GM19438 (cell line): ENCODE measurements around the gene LIPI.
"Not testable (repeated sequence)": the region's sequence is repeated elsewhere in the genome, so short reads cannot be mapped to it uniquely, and the experiment has no call there.

Experiments
- ATAC-seq: cut with Tn5 transposase; IDR thresholded peaks from one replicate; pipeline ENCODE4 v1.9.1; 2021; ENCODE audit warnings: low read depth; ENCODE audit not compliant: unreplicated experiment

The LIPI gene

DNA sequence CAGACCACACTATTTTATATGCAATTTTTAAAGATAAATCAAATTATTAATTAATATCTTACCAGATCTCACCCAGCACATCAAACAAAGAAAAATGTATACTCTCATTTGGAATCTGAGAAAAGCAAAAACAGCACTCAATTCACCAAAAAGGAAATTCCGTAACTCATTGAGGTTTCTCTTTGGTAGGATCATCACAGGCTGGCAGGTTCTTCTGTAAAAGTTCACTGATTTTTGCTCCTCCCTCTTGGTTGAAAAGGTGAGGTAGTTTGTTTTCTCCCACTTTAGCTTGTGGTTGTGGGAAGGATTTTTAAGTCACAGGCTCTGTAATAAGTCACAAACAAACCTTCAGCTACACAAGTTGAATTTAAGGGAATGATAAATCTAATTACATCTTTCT, at the start of gene LIPI:
Gene LIPI (minus strand): TSS at position 218 of the 400 bp plus-strand sequence. CDS start 110 bp downstream, at position 108.
- no peak for ATAC-seq

DNA sequence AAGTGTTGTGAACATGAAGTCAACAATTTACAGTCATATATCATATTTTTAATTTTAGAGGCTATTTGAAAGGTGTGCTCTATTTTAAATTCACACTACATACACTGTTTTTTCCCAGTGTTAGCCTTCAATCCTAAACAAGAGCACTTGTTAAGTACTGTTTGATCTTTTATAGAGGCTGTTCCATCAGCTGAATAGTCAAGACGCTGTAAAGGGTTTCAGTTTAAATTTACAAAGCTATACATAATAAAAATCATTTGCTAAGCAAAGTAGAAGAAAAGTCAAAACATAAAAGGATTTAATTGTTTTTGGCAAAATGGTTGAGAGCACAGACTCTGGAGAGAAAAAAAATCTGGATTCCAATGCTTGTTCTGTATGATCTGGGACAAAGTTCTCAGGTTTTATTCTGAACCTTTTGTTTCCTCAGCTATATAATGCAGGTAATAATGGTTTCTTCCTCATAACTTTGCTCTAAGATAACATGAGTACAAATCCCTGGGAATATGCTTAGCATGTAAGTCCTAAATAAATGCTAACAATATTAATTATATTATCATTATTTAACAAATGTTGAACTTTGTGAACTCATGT, 49.5 kb upstream of the LIPI start:
- no peak for ATAC-seq

DNA sequence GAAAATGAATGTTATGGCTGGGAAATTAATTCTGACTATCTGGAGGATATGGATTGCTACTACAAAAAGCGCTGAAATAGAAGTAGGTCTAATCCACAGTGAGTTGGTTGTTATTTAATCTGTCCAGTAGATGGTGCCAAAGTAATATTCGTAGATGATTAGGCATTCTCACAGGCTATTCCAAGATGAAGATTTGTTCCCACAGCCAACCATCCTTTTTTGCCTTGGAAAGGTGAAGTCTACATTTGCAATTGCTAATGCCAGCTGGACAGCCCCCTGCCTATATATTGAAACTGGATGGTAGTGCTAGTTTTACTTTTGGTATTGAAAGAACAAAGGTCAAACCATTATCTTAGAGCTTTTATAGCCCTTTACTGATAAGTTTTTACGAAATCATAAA, 49.0 kb upstream of the LIPI start:
- no peak for ATAC-seq

DNA sequence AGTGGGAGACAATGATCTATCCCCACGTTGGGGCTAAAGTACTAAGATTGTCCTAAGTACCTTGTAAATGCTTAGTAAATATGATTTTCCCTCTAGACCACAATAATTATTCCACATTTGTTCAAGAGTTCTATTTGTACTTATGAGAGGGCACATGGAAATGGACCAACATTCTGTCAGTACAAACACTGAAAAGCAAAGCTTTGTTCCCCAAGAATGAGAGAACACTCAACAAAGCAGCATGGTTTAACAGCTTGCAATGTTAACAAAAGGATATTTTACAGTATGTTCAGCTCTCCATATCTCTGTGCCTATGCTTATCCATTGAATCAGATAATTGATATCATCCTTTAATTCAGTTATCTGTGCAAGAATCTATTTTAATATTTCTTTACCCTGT, 40.6 kb upstream of the LIPI start:
- no peak for ATAC-seq

DNA sequence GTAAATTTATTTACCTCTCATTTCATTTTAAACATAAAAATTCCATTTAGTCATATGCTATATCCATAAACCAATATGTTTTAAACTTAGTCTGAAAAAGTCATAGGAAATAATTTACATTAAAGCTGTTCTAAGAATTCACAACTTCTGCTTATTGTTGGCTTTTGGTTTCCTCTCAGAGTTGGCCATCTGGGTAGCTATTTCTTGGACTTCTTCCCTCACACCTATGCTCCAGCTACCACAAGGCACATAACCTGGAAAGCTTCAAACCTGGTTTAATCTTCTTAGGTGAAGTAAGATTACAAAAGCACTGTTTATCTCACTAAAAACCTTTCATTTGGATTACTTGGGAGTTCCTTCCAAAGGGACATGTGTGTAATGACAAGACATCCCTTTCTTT, 35.0 kb upstream of the LIPI start:
- no peak for ATAC-seq

DNA sequence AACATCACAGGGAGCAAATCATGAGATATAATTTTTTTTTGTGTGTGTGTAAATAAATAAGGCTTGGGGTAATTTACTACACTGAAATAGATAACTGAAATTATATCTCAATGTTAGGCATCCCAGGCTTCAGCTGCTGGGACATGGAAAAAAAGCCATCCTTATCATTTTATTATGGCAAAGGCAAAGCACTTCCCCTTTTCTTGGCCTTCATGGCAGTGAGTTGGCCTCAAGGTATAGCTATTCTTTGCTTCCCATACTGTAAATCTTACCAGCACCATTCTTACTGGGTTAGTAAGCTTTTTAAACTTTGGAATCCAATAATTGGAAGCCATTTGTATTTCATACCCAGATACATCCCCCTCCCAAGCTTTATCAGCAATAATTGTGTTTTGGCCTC, 34.2 kb upstream of the LIPI start:
- no peak for ATAC-seq

DNA sequence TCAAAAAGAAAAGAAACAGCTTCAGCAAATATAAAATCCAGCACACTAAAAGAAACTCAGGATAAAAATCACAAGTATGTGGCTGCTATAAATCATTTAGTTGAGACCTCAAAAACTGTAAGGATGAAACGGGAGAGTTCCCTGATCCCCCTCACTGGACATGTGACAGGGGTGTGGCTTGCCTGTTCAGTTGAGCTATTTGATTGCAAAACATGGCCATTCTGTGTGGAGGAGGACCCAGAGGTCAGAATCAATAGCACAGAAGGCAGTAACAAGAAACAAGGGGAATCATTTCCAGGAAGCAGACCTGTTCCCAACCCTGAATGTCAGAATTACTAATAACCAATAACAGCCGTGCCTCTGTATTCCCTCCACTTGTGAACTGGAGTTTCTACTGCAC, 33.1 kb upstream of the LIPI start:
- ATAC-seq, result no peak

DNA sequence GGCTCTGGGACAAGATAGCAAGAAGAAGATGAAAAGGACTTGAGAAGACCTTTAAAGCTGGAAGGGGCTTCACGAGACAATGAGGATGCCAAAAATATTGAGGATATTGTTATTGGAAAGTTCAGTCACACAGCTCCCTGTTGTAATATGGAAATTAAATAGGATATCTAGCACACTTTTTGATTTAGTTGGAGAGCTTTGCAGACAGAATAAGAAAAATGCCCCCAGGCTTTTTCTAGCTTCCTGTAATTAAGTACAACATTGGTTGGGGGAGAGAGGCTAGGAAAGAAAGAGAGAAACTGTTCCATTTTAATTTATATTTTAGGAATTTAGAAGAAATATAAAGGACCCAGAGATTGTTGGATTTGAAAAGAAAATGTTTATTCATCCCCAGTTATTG, 32.7 kb upstream of the LIPI start:
- ATAC-seq, result no peak

DNA sequence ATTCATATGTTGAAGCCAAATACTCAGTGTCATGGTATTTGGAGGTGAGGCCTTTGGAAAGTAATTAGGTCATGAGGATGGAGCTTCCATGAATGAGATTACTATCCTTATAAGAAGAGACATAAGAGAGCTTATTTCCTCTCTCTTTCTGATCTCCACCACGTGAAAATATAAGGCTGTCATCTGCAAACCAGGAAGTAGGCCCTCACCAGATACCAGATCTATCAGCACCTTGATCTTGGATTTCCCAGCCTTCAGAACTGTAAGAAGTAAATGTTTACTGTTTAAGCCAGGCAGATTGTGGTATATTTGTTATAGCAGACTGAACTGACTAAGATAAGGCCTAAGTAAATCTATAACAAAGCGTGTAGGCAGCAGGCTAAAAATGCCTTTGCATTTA, 30.5 kb upstream of the LIPI start:
- no peak for ATAC-seq

DNA sequence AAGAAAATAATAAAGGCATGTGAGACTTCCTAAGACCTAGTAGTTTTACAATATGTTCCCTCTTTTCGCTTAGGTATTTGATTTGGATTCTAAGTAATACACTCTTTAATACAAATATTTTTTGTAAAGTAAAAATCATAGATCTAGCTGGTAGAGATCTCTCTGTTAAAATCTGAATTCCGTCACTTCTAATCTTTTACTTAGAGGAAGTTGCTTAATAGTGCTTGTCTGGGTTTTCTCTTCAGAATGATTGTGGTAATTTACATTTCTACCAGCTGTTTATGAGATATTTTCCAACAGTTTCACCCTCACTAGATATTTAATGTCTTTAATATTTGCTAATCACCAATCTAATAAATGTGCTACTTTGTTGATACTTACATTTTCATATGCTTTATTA, 28.5 kb upstream of the LIPI start:
- ATAC-seq, result no peak

DNA sequence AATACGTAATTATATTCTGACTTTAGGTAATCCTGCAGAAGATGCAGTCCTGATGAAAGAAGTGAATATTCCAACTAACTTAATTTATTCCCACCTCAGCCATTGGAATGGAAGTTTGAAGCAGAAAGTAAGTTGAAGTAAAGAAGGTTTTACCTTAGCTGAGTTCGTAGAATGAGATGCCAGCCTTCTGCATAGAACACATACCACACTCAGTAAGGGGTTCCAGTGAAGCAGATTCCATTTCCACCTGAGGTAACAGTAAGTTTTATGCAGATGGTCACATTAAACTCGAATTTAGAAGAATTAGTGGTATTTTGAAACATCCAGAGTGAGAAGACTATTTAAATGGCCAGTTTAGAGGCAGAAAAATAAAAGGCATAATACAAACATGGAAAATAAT, 25.4 kb upstream of the LIPI start:
- ATAC-seq, result no peak

DNA sequence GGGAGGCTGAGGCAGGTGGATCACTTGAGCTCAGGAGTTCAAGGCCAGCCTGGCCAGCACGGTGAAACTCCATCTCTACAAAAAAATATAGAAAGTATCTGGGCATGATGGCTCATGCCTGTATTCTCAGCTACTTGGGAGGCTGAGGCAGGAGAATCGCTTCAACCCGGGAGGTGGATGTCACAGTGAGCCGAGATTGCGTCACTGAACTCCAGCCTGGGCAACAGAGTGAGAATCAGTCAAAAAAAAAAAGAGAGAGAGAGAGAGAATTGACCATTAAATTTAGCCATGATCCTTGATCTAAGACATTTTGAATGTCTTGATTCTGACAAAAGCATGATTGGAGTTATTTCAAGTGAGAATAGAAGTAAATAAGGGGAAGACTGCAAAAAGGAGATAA, 24.3 kb upstream of the LIPI start:
- no peak for ATAC-seq

DNA sequence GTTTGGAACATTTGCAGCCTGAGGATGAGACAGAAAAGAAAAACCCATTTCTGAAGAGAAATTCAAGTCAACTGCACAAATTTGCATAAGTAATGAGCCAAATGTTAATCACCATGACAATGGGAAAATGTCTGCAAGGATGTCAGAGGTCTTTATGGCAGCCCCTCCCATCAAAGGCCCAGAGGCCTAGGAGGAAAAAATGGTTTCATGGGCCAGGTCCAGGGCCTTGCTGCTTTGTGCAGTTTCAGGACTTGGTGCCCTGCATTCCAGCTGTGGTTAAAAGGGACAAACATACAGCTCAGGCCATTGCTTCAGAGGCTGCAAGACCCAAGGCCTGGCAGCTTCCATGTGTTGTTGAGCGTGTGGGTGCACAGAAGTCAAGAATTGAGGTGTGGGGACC, 18.6 kb upstream of the LIPI start:
- ATAC-seq, result no peak

DNA sequence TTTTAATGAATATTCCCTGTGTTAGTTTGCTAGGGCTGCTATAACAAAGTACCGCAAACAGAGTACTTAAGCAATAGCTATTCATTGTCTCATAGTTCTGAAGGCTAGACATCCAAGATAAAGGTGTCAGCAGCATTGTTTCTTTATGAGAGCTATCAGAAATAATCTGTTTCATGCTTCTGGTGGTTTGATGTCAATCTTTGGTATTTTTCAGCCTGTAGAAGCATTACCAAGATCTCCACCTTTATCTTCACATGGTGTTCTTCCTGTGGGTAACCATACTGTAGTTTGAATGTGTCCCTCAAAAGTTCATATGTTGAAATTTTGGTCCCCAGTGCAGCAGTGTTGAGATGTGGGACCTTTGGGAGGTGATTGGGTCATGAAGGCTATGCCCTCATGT, 12.6 kb upstream of the LIPI start:
- ATAC-seq, result no peak

DNA sequence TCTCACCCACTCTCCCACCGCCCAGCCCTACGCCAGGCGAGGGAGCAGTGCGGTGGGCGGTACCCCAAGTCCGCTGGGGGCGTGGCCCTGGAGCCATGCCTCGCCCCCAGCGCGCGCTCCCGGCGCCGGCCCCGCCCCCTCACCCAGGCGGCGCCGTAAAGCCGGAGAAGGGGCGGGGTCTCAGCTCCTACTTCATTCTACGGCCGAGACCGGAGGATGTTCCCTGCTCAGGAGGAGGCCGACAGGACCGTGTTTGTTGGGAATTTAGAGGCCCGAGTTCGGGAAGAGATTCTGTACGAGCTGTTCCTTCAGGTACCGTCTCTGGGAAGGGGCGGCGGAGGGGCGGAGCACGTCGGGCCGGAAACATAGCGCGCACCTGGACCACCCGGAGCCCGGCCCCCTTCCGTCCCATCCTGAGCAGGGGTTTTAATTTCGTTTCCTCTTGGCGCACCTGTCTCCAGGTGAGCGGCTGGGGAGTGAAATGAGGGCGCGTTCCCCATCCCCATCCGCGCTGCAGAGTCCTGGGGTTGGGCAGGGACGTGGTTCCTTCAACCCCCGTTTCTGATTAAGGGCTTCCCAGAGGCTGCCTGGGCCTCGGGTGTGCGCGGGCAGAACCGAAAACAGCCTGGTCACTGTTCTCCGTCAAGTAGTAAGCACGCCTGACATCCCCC, 5.4 kb upstream of the LIPI start, which contains the start of gene RBM11:
Gene RBM11 (plus strand): TSS at position 187 of the 671 bp plus-strand sequence. CDS start 30 bp downstream, at position 217.
- ATAC-seq, result peak; percentile 97

DNA sequence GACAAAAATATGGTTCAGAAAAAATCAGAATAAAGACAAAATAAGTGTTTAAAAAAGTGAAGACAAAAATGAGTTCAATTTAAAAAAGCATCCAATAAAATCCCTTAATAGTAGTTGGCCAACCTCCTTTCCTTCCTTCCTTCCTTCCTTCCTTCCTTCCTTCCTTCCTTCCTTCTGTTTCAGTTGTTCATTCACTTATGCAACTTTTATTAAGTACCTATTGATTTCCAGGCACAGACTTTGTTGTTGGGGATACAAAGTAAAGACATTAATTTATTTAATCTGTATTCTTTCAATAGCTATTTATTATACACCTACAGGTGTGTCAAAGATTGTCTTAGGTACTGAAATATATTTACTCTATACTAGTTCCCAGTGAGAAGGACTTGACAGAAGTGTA, 2.4 kb upstream of the LIPI start:
- no peak for ATAC-seq

DNA sequence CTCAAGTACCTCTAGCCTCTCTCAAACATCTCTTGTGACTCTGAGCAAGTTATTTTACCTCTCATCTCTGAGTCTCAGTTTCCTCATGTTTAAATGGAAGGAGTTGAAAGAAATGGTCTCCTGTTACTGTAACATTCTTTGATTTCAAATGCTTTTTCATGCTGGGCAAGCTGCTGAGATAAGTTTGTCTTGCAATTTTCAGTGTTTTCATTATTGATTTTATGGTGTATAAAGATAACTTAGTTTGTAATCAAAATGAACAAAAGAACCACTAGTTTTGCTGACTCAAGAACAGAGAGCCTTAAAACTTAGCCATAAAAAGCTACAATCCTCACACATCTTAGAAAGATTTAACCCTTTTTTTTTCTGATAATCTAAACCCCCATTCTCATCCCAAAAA, 4.5 kb downstream of the LIPI start:
- ATAC-seq, result no peak

DNA sequence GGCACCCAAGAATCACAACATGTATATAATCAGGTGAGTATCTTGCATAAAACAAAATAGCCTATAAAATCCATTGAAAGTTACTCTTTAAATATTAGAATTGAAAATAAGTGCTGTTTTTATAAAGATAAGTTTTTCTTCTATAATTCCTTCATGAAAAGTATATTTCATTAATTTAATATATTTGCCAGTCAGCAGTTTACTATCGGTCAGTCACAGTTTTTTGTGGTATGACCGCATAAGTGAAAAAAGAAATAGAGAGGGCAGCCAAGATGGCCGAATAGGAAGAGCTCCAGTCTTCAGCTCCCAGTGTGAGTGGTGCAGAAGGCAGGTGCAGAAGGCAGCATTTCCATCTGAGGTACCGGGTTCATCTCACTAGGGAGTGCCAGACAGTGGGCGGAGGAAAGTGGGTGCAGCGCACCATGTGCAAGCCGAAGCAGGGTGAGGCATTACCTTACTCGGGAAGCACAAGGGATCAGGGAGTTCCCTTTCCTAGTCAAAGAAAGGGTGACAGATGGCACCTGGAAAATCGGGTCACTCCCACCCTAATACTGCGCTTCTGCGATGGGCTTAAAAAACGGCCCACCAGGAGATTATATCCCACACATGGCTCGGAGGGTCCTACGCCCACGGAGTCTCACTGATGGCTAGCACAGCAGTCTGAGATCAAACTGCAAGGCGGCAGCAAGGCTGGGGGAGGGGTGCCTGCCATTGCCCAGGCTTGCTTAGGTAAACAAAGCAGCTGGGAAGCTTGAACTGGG, 44.1 kb downstream of the LIPI start:
- ATAC-seq, result not testable (repeated sequence)

DNA sequence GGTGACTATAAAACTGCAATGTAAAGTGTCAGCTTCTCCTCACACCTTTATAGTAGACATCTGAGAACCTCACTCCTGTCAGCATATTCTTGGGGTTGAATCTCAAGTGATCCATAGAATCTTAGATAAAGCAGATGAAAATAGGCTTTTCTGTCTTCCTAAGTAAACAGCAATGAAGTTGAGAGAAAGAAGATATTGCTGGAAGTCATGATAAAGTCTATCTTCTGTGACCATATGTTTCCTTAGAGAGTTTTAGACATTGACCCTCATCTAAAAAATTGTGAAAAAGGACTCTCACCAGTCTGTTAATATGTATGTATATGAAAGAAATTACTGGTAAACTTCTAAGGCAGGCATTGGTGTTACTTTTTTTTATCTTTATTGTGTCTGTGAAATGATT, 66.8 kb downstream of the LIPI start:
- no peak for ATAC-seq

DNA sequence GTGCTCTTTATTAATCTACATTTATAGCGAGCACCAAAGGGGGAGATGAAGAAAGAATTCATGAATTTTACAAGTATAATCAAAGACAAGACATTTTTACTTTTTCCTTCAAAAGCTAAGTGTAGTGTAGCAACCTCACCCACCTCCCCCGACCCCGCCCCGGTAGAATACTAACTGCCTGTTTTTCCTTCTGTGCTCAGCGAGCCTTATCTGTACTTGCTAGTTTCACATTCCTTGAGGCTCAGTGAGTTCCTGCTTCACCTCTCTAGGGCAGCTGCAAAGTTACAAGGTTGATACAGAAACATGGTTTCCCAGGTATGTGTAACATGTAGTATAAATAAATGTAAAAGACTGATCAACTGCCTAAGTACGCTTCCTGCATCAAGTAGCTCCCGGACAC, 86.5 kb downstream of the LIPI start:
- no peak for ATAC-seq

DNA sequence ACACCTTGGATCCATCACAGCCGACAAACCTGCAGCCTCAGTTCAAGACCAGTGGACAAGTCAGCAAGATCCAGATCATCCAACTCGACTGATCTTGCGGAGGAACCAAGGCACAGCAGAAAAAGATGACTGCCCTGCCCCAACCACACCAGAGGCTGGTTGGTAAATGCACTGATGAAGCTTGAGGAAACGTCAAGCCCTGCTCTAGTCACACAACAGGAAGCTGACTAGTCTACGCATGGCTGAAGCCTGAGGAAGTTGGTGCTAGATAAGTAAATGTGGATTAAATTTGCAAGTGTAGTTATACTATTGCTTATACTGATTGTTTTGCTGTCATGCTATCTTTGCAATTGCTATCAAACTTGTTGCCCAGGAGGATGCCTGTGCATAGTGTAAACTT, 89.0 kb downstream of the LIPI start:
- ATAC-seq, result no peak
